ENCODE results near the gene GALNT15.

DNA sequence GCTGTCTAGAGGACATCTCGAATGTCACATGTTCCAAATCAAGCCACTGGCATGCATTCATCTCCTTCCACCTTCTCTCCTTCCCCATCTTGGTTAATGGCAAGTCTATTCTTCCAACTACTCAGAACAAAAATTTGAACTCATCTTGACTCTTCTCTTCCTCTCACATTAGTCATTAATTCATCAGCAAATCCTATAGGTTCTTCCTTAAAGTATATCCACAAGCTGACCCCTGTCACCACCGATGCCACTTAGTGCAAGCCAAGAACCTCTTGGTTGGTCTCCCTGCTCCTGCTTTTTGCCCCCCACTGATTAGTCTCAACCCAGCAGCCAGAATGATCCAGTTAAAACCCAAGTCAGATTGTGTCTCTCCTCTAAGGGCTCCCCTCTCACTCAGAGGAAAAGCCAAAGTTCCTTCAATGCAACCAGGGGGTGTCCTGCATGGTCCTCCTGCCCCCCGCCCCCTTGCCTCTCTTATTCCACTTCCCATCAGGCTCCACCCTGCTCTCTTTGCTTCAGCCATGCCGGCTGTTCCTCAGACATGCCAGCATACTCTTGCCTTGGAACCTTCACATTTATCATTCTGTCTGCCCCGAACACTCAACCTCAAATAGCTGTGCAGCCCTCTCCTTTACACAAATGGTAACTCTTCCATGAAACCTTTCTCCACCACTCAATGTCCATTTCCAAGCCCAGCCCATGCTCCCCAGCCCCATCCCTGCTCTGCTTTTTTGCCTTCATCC, 1.0 kb upstream of the GALNT15 start:
- TF ChIP-seq POLR2AphosphoS5 (IDR thresholded peaks at IDR 0.05; ENCODE audit: low read depth, low read length) (no peak), POLR2A (IDR thresholded peaks at IDR 0.05; ENCODE audit: low read depth, low read length) (no peak)

All from GM12892 (cell line).